Smooth muscle cell (in vitro differentiated cells): ENCODE data around the gene HCN2. TPM values are rescaled to one million over a fixed set of nuclear protein-coding genes. Genes with fewer than 3 reads are reported as not detected.
A peak's percentile ranks its signal among the peaks of the same experiment; 100 is the strongest.

Experiments
- DNase-seq: peaks from one replicate; lab custom pipeline; 2025; ENCODE audit not compliant: unreplicated experiment; lab: John Stamatoyannopoulos, UW
- H2AFZ ChIP-seq: fragments of 200-600 bp; sonication (generic); 2 replicates; pipeline ENCODE4 v1.6.0; 2016; ENCODE audit warnings: antibody characterized with exemption, low read depth, mild to moderate bottlenecking
- H3F3A ChIP-seq: fragments of 200-600 bp; sonication (generic); 2 replicates; pipeline ENCODE4 v1.6.0; 2017; ENCODE audit warnings: antibody characterized with exemption, low read depth
- H3K27ac ChIP-seq: fragments of 200-600 bp; sonication (generic); 2 replicates; pipeline ENCODE4 v1.5.1; 2016; ENCODE audit warnings: low read depth, mild to moderate bottlenecking
- H3K27me3 ChIP-seq: fragments of 200-600 bp; sonication (generic); 2 replicates; pipeline ENCODE4 v1.6.1; 2016; ENCODE audit warnings: low read depth, mild to moderate bottlenecking
- H3K36me3 ChIP-seq: fragments of 200-600 bp; sonication (generic); 2 replicates; pipeline ENCODE4 v1.5.1; 2016; ENCODE audit warnings: low read depth
- H3K4me1 ChIP-seq: fragments of 200-600 bp; sonication (generic); 2 replicates; pipeline ENCODE4 v1.5.1; 2016; ENCODE audit warnings: low read depth
- H3K4me2 ChIP-seq: fragments of 200-600 bp; sonication (generic); 2 replicates; pipeline ENCODE4 v1.6.0; 2016; ENCODE audit warnings: mild to moderate bottlenecking
- H3K4me3 ChIP-seq: fragments of 200-600 bp; sonication (generic); 2 replicates; pipeline ENCODE4 v1.5.1; 2016; ENCODE audit warnings: mild to moderate bottlenecking
- H3K79me2 ChIP-seq: fragments of 200-600 bp; sonication (generic); 2 replicates; pipeline ENCODE4 v1.6.0; 2016; ENCODE audit warnings: low read depth, mild to moderate bottlenecking
- H3K9ac ChIP-seq: fragments of 200-600 bp; sonication (generic); 2 replicates; pipeline ENCODE4 v1.6.0; 2016; ENCODE audit warnings: low read depth
- H3K9me3 ChIP-seq: fragments of 200-600 bp; sonication (generic); replicated peaks from 2 replicates; pipeline ENCODE4 v1.5.1; 2016; ENCODE audit warnings: low read depth
- H4K20me1 ChIP-seq: fragments of 200-600 bp; sonication (generic); 2 replicates; pipeline ENCODE4 v1.6.0; 2016; ENCODE audit warnings: low read depth
- WGBS: methylation state at CpG from one replicate; pipeline ENCODE4 v1.1.7; 2016; ENCODE audit warnings: low lambda C conversion rate; 5-methylcytosine and 5-hydroxymethylcytosine counted together
- polyA plus RNA-seq: library from polyadenylated mRNA; unstranded; fragments of >200 nt; fragmentation: Nextera tagmentation; extraction: Ambion mirVana; gene quantifications from 2 replicates; pipeline ENCODE4 v1.2.1, GENCODE V29; 2016
- total RNA-seq: library from RNA; depleted of rRNA; stranded (reverse); fragments of >200 nt; gene quantifications from 2 replicates; pipeline ENCODE4 v1.2.3, GENCODE V29; 2014
- TF ChIP-seq, protein P1 (sequence below): fragments of 200-600 bp; sonication (generic); IDR thresholded peaks from 2 replicates; pipeline ENCODE4 v1.5.1; 2017; ENCODE audit warnings: borderline replicate concordance, mild to moderate bottlenecking, antibody characterized with exemption; ENCODE audit not compliant: insufficient read depth, poor library complexity, severe bottlenecking

The HCN2 gene
- total and polyA plus RNA-seq, 2 experiments from 2014 or later: 0.49 to 0.81 TPM

DNA sequence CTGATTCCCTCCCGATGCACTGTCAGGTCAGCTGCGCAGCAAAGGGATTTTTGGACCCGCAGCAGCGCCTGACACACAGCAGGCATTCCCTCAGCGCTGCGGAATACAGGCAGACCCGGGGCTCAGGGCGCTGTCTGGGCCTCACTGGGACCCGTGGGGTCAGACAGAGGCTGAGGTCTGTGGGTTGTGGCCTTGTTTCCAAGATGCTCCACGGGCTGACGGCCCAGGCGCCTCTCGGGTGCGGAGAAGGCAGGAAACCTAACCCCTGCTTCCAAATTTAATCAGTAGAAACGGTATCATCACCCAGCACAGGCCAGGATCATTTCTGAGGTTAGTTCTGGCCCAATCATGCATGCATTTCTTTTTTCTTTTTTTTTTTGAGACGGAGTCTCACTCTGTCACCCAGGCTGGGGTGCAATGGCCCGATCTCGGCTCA lies 74.0 kb downstream of the HCN2 start:
- WGBS: 73% methylated on average over 18 of the region's 18 CpGs
- H3K79me2 ChIP-seq: peaks cover 46% of the 10 kb centered on the region

DNA sequence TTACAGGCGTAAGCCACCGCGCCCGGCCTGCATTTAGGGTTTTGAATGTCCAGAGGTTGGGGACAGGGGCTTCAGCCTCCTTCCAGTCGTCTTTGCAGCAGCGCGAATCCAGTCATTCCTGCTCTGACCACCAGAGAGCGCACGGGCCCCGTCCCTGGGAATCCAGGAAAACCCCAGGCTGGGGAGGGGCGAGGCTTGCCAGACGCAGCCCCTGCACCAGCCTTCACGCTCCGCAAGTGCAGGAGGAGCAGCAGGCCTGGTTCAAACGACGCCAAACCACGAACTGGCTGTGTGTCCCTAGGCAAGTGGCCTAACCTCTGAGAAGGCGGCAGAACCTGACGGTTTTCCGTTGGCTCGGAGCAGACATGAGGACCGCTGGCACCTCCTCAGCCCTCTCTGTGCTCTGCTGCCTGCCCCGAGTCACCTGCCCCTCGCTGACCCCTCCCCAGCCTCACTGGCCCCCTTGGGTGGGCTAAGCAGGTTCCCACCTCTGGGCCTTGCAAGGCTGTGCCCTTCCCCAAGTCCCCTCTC lies 75.3 kb downstream of the HCN2 start:
- H3K36me3 ChIP-seq: no peaks in the 10 kb centered on the region
- H3K4me2 ChIP-seq: peak overlapping the region; percentile 85
- peak; percentile 70 for DNase-seq
- no peak overlapping the region for H3K27ac ChIP-seq
- no peaks in the 10 kb centered on the region for H3K27me3 ChIP-seq
- H4K20me1 ChIP-seq: peaks cover 27% of the 10 kb centered on the region
- H2AFZ ChIP-seq: peak overlapping the region; percentile 69
- H3F3A ChIP-seq: peaks cover 6% of the 10 kb centered on the region
- H3K4me1 ChIP-seq: peaks cover 15% of the 10 kb centered on the region
- no peak overlapping the region for H3K9ac ChIP-seq
- peaks cover 36% of the 10 kb centered on the region for H3K79me2 ChIP-seq
- TF ChIP-seq, protein P1, sequence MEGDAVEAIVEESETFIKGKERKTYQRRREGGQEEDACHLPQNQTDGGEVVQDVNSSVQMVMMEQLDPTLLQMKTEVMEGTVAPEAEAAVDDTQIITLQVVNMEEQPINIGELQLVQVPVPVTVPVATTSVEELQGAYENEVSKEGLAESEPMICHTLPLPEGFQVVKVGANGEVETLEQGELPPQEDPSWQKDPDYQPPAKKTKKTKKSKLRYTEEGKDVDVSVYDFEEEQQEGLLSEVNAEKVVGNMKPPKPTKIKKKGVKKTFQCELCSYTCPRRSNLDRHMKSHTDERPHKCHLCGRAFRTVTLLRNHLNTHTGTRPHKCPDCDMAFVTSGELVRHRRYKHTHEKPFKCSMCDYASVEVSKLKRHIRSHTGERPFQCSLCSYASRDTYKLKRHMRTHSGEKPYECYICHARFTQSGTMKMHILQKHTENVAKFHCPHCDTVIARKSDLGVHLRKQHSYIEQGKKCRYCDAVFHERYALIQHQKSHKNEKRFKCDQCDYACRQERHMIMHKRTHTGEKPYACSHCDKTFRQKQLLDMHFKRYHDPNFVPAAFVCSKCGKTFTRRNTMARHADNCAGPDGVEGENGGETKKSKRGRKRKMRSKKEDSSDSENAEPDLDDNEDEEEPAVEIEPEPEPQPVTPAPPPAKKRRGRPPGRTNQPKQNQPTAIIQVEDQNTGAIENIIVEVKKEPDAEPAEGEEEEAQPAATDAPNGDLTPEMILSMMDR: peak; percentile 92
- WGBS: 16% methylated on average over 24 of the region's 24 CpGs
- H3K9me3 ChIP-seq: no peaks in the 10 kb centered on the region
- H3K4me3 ChIP-seq: no peak overlapping the region

More for the DNA sequence above, 74.0 kb downstream of the HCN2 start:
- Histone ChIP-seq H2AFZ (peak overlapping the region; percentile 89), H3K27ac (peak overlapping the region; percentile 77), H3K4me3 (peak overlapping the region; percentile 91), H3K4me1 (peaks cover 15% of the 10 kb centered on the region), H3K36me3 (no peaks in the 10 kb centered on the region), H3K27me3 (no peaks in the 10 kb centered on the region), H3K9ac (peak overlapping the region; percentile 54), H3K9me3 (no peaks in the 10 kb centered on the region), H3F3A (peaks cover 8% of the 10 kb centered on the region), H4K20me1 (peaks cover 39% of the 10 kb centered on the region), H3K4me2 (peak overlapping the region; percentile 94)
- DNase-seq: no peak
- TF ChIP-seq, protein P1: no peak

Other genes starting within 250 kb of the HCN2 start
- 12.7 and 16.3 TPM in 2 replicates for gene MIER2, start 245.1 kb upstream of the HCN2 start, total RNA-seq
- gene MIER2, start 245.1 kb upstream of the HCN2 start, polyA plus RNA-seq: 79.5 and 79.7 TPM in 2 replicates
- gene C2CD4C, start 180.7 kb upstream of the HCN2 start, total RNA-seq: 0.63 and 1.7 TPM in 2 replicates
- 3.7 and 3.8 TPM in 2 replicates for gene C2CD4C, start 180.7 kb upstream of the HCN2 start, polyA plus RNA-seq
- 10.8 and 15.6 TPM in 2 replicates for gene SHC2, start 128.8 kb upstream of the HCN2 start, total RNA-seq
- 29.3 and 34.5 TPM in 2 replicates for gene SHC2, start 128.8 kb upstream of the HCN2 start, polyA plus RNA-seq
- not detected in 2 replicates for gene MADCAM1, start 93.4 kb upstream of the HCN2 start, total RNA-seq
- gene MADCAM1, start 93.4 kb upstream of the HCN2 start, polyA plus RNA-seq: 0.24 TPM in 1 of 2 replicates, not detected in the other
- gene TPGS1, start 82.4 kb upstream of the HCN2 start, total RNA-seq: 14.6 and 20.5 TPM in 2 replicates
- gene TPGS1, start 82.4 kb upstream of the HCN2 start, polyA plus RNA-seq: 49.3 and 51.3 TPM in 2 replicates
- gene CDC34, start 58.1 kb upstream of the HCN2 start, total RNA-seq: 67.7 and 72.7 TPM in 2 replicates
- 151 and 159 TPM in 2 replicates for gene CDC34, start 58.1 kb upstream of the HCN2 start, polyA plus RNA-seq
- not detected in 2 replicates for gene GZMM, start 45.8 kb upstream of the HCN2 start, total RNA-seq
- gene GZMM, start 45.8 kb upstream of the HCN2 start, polyA plus RNA-seq: 0.23 and 0.64 TPM in 2 replicates
- 431 and 469 TPM in 2 replicates for gene BSG, start 17.3 kb upstream of the HCN2 start, total RNA-seq
- 971 and 1,057 TPM in 2 replicates for gene BSG, start 17.3 kb upstream of the HCN2 start, polyA plus RNA-seq
- 15.2 and 23.8 TPM in 2 replicates for gene POLRMT, start 43.7 kb downstream of the HCN2 start, total RNA-seq
- 65.3 and 74.2 TPM in 2 replicates for gene POLRMT, start 43.7 kb downstream of the HCN2 start, polyA plus RNA-seq
- gene FGF22, start 50.0 kb downstream of the HCN2 start, total RNA-seq: not detected in 2 replicates
- 0.18 TPM in 2 replicates for gene FGF22, start 50.0 kb downstream of the HCN2 start, polyA plus RNA-seq
- gene RNF126, start 73.3 kb downstream of the HCN2 start, total RNA-seq: 19.8 and 24.6 TPM in 2 replicates
- gene RNF126, start 73.3 kb downstream of the HCN2 start, polyA plus RNA-seq: 55.7 and 60.4 TPM in 2 replicates
- gene FSTL3, start 86.5 kb downstream of the HCN2 start, total RNA-seq: 117 and 132 TPM in 2 replicates
- gene FSTL3, start 86.5 kb downstream of the HCN2 start, polyA plus RNA-seq: 153 and 172 TPM in 2 replicates
- not detected in 2 replicates for gene PRSS57, start 105.6 kb downstream of the HCN2 start, total RNA-seq
- not detected in 2 replicates for gene PRSS57, start 105.6 kb downstream of the HCN2 start, polyA plus RNA-seq
- gene PALM, start 119.1 kb downstream of the HCN2 start, total RNA-seq: 11.1 and 17.1 TPM in 2 replicates
- 16.6 and 21.3 TPM in 2 replicates for gene PALM, start 119.1 kb downstream of the HCN2 start, polyA plus RNA-seq
- 1.7 and 10.2 TPM in 2 replicates for gene MISP, start 161.2 kb downstream of the HCN2 start, total RNA-seq
- 1.2 and 8.0 TPM in 2 replicates for gene MISP, start 161.2 kb downstream of the HCN2 start, polyA plus RNA-seq
- 123 and 167 TPM in 2 replicates for gene PTBP1, start 207.6 kb downstream of the HCN2 start, total RNA-seq
- gene PTBP1, start 207.6 kb downstream of the HCN2 start, polyA plus RNA-seq: 226 and 238 TPM in 2 replicates
- 6.5 and 10.7 TPM in 2 replicates for gene PLPPR3, start 232.1 kb downstream of the HCN2 start, total RNA-seq
- gene PLPPR3, start 232.1 kb downstream of the HCN2 start, polyA plus RNA-seq: 13.7 and 14.7 TPM in 2 replicates
- 0.45 and 8.0 TPM in 2 replicates for gene AZU1, start 238.0 kb downstream of the HCN2 start, total RNA-seq
- gene AZU1, start 238.0 kb downstream of the HCN2 start, polyA plus RNA-seq: 0.32 and 2.2 TPM in 2 replicates